HG02884 (cell line): ENCODE data around the gene P2RY11.

Experiments
- ATAC-seq: cut with Tn5 transposase; IDR thresholded peaks from one replicate; pipeline ENCODE4 v1.9.1; 2021; ENCODE audit warnings: mild to moderate bottlenecking, moderate library complexity; ENCODE audit not compliant: unreplicated experiment

Gene P2RY11

DNA sequence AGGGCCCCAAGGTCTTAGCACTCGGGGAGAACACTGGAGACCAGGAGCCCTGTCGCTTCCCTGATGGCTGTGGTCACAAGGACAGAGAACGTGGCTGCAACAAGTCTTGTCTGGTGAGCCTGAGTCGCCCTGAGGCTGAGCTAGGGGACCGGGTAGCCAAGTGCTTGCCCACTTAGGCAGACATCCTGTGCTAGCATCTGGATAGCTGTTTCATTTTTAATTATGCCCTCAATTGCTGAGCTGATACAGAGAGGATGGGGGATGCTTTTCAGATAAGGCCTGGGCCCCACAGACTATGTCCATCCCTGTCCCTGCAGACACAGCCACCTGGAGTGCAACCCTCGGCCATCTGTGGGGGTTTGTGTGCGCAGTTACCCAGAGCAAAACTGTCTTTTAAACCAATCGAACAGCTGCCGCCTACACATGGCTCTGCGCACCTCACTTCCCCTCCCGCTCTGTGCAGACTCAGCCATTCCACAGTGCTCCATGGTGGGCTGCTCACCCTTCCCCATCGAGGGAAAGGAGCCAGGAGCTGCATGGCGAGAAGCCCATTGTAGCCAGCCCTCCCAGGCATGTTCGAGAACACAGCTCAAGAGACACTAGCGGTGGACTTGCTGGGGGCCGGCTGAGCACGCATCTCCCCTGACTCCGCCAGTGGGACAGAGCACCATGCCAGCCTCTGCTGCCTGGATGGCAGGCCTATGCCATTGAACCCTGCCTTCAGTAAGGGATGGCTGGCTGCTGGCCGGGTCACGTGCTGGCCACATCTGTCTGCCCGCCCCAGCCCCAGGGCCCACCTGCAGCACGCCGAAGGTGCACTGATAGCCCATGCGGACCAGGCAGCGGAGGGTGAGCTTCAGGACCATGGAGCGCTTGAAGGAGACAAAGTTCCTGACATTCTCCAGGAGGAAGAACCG, 27.6 kb downstream of the P2RY11 start:
- no peak for ATAC-seq

DNA sequence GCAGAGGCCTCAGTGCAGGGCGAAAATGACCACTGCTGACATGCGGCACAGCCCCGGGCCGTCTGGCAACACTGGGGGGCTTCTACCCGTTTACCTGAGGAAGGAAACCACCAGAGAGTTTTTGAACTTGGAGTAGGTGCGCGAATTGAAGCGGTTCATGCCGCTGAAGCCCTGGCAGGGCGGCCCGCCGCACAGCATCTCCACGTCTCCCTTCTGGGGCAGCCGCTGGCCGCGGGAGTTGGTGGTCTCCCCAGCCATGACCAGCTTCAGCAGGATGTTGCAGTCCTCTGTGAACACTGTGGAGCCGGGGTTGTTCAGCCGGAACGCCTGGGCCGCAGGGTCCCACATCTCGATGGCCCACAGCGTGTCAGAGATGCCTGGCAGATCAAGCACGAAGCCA, 28.5 kb downstream of the P2RY11 start:
- ATAC-seq: no peak

DNA sequence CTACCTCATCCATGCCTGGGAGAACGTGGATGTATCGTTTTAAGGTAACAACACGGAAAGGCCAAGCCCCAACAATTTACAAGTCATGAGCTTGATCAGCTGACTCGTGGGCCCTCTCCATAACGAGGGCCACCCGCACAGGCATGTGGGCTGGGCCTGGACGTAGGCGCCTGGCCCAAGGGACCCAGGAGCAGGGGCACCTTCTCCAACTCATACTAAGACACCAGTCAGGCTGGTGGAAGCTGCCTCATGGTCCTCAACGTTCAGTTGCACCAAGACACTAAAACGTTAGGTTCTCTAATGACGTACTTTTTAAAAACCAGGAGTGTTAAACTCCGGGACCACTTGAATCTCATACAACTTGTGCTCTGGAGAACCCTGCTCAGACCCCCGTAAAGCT, 30.0 kb downstream of the P2RY11 start:
- no peak for ATAC-seq

DNA sequence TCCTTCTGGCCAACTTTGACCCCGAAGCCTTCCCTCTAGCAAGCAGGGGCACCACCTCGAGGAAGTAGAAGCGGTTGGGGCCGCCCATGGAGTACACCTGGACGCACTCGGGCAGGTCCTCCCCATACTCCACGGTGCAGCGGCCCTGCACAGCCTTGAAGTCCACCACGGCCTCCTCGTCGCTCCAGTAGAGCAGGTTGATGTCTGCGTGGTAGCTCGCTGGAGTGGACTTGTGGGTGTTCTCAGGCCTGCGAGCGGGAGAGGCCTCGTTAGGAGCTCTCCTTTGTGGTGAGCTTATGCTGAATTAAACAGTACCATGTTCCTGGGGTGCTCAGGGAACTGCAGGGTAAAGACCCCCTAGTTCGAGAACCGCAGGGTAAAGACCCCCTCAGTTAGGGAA, 30.5 kb downstream of the P2RY11 start:
- ATAC-seq: no peak

DNA sequence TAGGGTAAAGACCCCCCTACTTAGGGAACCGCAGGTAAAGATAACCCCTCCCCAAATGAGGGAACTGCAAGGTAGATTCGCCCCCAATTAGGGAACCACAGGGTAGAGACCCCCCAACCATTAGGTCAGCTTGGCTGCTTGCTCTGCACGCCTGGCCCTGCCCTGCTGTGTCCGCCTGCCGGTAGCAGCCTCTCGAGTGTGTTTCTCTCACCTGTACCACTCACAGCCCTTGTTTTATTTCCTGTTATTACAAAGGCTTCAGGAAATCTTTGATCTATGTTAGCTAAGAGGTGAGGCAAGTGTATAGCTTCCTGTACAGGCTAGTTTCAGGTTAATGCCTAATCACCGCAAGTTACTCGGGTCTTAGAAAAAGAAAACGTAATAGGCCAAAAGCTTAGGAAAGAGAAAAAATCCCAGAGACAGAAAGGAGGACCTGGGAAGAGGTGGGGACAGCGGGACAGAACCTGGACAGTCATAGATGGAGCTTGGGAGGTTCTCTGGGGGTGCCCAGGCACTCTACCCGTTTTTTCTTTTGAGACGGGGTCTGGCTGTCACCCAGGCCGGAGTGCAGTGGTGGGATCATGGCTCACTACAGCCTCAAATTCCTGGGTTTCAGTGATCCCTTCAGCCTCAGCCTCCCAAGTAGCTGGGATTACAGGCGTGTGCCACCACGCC, 31.3 kb downstream of the P2RY11 start:
- no peak for ATAC-seq

DNA sequence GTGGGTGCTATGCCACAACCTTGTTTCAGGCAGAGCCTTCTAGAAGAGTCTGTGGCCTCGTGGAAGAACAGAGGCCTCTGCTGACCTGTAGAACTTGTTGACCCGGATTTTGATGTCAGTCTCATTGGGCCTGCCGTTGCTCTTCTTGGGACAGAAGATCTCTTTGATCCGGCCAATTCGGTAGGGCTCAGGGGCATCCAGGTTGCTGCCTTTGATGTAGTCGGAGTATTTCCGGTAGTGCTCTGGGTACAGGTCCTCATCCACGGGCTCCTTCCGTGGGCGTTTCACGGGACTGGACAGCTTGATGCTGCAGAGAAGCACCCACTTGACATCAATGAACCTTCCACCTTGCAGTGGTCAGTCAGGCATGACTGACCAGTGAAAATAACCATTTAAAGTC, 32.2 kb downstream of the P2RY11 start:
- no peak for ATAC-seq

DNA sequence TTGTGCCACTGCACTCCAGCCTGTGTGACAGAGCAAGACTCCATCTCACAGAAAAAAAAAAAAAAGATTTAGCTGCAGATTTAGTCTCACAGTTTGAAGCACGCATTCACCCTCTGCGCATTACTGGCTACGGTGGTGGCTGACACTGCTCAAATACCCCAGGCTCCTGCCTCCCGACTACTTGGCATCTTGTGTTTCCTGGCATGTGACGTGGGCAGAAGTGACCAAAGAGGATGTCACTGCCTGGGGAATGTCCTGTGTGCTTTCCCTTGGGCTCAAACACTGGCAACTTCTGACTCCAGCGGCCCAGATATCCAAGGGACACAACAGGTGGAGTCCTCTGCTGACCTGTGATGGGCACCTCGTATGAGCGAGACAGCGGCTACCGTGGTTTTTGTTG, 32.9 kb downstream of the P2RY11 start:
- no peak for ATAC-seq

DNA sequence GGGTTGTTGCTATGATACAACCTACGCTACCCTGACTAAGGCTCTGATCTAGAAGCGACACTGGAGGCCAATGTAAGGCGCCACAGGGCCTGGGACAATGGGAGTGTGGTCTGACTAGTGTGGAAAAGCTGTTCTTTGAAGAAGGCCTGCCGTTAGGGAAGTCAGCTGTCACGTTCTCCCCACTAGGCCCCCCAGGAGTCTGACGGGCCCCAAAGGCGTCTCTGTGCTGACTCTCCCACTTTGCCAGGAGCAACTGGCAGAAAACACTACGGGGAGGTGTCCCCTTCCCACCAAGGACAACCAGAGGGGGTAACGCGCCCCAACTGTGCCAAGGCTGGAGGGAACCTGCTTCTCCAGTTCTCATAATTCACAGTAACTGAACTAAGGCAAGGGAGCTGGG, 33.5 kb downstream of the P2RY11 start:
- ATAC-seq: no peak

DNA sequence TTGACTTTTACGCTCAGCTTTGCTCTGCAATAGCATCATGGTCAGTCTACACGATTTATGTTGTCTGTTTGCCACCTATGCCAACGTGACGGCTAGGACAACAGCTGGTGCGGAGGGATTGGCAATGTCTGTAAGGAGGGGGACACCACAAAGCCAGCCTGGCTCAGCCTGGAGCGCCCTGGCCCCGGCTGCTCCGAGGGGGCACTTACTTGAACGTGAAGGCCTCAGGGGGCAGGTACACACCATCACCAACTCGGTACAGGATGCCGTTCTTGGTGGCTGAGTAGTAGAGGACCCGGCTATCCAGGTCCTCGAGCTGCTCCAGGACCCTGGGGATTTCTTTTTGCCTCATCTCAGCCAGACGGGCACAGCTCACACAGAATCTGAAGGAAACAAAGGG, 34.6 kb downstream of the P2RY11 start:
- ATAC-seq: no peak

DNA sequence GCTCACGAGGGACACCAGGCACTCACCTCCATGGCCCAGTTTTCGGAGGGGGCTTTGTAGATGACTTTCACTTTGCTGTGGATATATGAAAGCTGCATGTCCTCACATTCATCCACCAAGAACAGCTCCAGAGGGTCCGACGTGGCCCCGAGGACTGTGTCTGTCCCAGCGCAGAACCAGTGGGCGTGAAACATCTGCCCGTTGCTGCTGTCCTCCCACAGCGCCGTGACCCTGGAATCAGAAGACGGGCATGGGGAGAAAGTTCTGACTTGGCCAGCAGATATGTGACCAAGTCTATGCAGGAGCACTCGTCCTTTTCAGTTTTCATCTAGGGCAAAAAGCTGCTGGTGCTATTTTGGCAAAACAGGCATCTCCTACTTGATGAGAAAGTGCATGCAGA, 37.9 kb downstream of the P2RY11 start:
- no peak for ATAC-seq

DNA sequence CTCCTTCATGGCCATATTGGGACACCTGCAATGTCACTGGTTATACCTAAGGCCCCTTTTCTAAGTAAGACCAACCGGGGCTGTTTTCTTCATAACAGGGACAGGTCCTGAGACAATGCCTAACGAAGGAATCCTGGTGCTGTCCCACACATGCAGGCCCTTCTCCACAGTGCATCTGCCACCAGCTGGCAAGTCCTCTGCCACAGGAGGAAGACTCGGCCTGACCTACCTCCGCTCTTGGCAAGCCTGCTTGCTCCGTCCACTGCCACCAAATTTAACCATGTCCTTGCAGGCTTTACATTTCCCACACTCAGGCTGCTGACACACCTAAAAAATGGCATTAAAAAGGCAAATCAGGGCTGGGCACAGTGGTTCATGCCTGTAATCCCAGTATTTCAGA, 40.0 kb downstream of the P2RY11 start:
- ATAC-seq: no peak

DNA sequence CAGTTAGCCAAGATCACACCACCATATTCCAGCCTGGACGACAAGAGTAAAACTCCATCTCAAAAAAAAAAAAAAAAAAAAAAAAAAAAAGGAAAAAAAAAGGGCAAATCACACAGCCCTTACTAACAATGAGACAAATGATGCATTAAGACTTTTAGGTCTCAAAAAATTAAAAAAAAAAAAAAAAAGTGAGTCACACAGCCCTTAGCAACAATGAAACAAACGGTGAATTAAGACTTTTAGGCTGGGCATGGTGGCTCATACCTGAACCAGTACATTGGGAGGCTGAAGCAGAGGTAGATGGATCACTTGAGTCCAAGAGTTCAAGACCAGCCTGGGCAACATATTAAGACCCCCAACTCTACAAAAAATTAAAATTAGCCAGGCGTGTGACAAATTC, 40.6 kb downstream of the P2RY11 start:
- no peak for ATAC-seq

DNA sequence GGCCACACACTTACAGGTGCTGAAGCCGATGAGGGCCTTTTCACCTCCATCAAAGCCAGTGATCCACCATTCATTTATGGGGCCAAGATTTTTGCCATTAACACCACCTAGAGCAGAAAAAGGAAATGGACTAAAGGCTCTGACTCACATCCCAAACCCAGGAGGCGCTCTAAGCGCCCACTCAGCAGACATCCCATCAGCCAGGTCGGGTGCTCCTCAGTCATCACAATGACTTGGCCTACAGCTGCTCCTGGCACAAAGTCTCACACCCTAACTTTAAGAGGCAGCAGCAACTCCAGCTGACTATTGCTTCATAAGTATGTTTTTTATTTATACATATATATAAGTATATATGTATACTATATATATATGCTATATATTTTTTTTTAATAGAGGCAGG, 44.3 kb downstream of the P2RY11 start:
- ATAC-seq: no peak

DNA sequence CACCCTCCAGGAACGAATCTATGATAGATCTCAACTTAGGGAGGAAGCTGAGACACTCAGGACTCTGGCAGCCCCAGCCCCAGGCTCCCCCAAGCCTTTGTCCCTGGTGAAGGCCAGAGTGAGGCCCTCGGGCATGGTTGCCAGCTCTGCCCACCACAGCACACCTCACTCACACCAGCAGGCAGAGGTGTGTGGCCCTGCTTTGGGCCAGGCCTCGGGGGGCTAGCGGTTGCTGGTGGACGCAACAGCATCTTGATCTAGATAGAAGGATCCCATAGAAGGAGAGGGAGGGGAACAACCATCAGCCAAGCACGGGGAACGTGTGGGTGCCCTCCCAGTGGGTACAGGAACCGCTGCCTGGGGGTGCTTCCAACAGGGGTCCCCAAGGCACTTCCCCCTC, 46.6 kb downstream of the P2RY11 start:
- no peak for ATAC-seq

DNA sequence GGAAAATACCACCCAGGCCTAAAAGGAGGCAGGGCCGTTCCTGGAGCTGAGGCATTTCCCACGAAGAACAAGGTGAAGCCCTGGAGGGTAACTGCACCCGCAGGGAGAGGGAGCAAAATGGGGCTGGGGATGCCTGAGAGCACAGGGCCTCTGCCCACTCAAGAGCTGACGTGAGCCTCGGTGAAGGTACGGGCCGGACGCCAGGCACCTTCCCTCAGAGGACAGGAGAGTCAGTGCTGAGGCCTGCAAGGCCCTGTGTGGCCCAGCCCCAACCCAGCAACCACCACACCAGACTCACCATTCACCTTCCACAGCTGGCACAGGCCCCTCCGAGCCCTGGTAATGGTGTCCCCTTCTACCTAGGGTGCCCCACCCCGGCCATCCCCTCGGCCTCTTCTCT, 47.0 kb downstream of the P2RY11 start:
- ATAC-seq: no peak

DNA sequence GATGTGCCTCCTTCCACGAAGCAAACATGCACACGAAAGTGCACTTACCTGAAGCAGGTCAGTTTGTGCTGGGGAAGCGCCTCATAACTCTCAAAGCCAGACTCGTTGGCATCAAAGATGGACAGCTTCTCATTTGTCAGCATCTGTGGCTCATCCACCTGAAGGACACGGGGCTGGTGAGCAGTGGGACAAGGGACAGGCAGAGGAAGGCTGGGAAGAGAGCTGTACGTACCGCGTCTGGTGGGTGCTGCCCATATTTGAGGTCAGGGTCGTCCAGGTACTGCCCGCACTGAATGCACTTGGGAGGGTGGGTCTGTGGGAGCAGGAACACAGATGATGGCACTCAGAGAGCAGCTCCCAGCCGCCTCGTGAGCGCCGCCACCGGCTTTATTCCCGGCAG, 48.1 kb downstream of the P2RY11 start:
- no peak for ATAC-seq

DNA sequence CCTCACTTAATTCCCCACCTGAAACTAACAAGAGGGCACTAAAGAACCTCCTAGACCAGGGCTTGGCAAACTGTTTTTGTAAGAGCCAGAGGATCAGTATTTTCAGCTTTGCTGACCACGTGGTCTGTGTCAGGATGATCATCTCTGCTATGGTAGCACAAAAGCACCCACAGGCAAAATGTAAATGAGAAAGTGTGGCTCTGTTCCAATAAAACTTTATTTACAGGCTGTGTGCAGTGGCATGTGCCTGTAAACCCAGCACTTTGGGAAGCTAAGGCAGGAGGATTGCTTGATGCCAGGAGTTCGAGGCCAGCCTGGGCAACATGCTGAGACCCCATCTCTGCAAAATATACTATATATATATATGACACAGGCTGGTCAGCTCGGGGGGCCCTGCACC, 52.0 kb downstream of the P2RY11 start:
- ATAC-seq: no peak
